ENCODE measurements around the gene METTL2B.

- no peak for TF ChIP-seq CTCF (IDR thresholded peaks at IDR 0.05)
- TF ChIP-seq POLR2A (IDR thresholded peaks at IDR 0.05): no peak
- no peak for TF ChIP-seq EP300 (IDR thresholded peaks at IDR 0.05)
These were observed 44.8 kb upstream of the METTL2B start for GRCh38 chr7:128431754-128432153.

Data from tibial nerve (tissue), 4 donors.